ENCODE data around the gene ATP6V1B1. TPM values are rescaled to one million over a fixed set of nuclear protein-coding genes. Genes with fewer than 3 reads are reported as not detected.

The ATP6V1B1 gene
- total RNA-seq, 2 donors from 2014 or later, result 0.85 to 0.89 TPM

GRCh38 chr2:70921839-70922234, 13.9 kb upstream of the ATP6V1B1 start:
- intact Hi-C loops (cut with DNase I), result loop anchor here in 1 of 2 donors (2.0 kb wide), 1 partner anchor 51 kb away; no protein-coding TSS in a partner anchor
- DNase-seq (no peak), ATAC-seq (no peak)

DNA sequence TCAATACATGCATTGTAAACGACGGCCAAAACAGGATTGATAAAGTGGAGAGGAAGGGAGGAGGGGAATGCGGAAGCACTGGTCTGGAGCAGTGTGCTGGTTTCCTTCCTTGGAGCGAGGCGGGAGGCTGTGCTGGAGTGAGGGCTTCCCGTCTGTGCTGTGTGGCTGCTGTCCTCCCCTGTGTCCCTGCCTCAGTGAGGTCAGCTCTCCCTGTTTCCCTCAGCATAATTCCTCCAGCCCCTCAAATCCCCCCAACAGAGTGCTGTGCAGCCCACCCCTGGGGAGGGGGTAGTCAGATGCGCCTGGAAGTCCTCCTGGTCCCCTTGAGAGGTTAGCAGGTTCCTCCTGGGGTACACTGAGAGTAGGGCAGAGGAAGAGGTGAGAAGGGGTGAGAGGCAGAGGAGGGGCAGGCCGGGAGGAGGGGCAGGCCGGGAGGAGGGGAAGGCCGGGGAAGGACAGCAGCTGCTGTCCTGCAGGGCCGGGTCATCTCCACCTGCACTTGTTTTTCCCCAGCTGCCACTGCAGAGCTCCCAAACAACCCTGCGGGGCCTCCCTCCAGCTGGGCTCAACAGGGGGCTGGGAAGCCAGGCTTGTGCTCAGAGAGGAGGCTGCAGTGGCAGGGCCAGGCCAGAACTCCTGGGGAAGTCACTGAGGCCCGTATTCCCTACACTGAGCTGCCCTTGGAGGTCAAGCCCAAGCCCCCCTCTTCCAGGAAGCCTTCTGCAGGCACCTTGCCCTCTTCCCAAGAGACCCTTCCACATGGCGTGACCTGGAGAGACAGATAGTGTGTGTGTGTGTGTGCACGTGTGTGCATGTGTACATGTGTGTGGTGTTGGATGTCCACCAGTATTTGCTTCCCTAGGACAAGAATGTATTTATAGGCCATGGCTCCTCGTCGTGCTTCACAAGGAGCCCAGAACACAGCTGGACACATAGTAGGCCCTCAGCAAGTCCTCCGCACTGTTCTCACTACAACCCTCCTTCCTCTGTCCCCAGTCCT, 13.2 kb upstream of the ATP6V1B1 start:
- intact Hi-C loops (cut with DNase I), result no loop called here
- ATAC-seq (no peak), DNase-seq (no peak)

GRCh38 chr2:70923378-70924015, 12.2 kb upstream of the ATP6V1B1 start:
- intact Hi-C loops (cut with DNase I), result no loop called here
- no peak for DNase-seq
- no peak for ATAC-seq

DNA sequence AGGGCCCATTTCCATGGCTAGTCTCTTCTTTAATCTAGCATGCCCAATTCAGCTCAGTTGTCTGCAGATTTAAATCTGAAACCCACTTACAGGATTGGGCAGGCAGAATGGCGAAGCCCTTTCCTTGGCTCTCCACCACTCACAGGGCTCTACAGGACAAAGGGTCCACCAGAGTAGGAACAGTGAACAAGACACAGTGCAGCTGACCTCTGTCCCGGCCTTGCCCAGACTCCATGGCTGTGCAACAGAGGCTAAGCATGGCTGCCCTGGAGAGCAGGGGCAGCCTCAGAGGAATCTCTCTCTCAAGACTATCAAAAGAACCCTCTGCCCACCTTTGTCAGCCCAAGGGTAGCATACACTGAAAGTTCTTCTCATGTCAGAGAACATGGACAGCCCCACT, 9.7 kb upstream of the ATP6V1B1 start:
- no peak for ATAC-seq
- intact Hi-C loops (cut with DNase I), result loop anchor here in 1 of 2 donors (5.0 kb wide), 1 partner anchor 54 kb away; no protein-coding TSS in a partner anchor
- DNase-seq, result no peak

DNA sequence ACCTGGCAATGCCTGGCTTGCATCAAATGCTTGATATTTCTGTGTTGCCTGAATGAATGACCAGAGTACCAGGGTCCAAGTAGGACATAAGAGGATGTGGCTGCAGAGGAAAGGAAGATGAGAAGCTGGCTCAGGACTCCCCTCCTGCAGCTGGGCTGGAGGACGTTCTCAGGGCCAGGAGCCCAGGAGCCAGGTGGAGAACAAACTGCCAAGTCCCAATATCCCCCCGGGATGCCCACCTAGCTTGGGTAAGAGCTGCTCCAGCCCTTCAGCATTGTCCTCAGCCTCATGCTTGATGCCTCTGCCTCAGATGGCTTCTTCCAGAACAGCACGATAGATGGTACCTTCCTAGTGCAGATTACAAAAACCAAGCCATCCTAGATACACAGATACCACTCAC, 8.6 kb upstream of the ATP6V1B1 start:
- intact Hi-C loops (cut with DNase I), result loop anchor here in 1 of 2 donors (5.0 kb wide), 1 partner anchor 55 kb away; no protein-coding TSS in a partner anchor
- ATAC-seq (no peak), DNase-seq (no peak)

DNA sequence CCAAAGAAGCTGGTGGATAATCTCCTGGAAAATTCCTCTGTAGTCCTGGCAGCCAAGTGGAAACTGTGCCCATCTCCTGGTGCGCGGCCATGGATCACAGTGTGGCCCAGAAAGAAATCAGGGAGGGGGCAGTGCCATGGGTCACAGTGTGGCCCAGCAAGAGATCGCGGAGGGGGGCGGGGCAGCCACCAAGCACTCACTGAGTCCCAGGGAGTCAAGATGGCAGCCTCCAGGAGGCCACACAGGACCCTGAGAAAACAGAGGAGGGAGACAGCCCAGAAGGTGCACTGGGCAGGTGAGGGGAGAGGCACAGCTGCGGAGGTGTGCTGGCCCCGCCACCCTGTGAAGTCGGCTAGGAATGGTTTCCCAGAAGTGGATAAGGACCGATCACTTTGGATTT, 8.1 kb upstream of the ATP6V1B1 start:
- intact Hi-C loops (cut with DNase I), result loop anchor here in 1 of 2 donors (5.0 kb wide), 1 partner anchor 55 kb away; no protein-coding TSS in a partner anchor
- DNase-seq, result no peak
- no peak for ATAC-seq

DNA sequence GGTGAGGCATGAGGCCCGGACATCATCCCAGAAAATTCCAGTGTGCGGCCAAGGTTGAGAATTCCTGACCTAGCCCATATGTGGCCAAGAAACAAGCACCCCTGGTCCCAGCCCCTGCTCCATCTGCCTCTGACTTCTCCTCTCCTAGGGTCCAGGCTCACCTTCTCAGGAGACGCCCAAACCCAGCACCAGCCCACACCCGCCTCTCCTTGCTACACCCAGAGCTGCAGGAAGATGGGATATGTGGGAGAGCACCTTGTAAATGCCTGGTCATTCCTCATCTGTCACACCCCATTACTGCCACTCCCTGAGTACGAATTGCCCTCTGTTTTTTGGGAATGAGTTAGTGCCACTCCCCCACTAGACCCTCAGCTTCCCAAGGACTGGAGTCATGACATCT, 7.3 kb upstream of the ATP6V1B1 start:
- intact Hi-C loops (cut with DNase I), result loop anchor here in 1 of 2 donors (5.0 kb wide), 1 partner anchor 56 kb away; no protein-coding TSS in a partner anchor
- no peak for ATAC-seq

GRCh38 chr2:70930371-70931329, 5.0 kb upstream of the ATP6V1B1 start:
- intact Hi-C loops (cut with DNase I), result no loop called here
- DNase-seq (no peak), ATAC-seq (no peak)

More for the DNA sequence above, 7.3 kb upstream of the ATP6V1B1 start:
- DNase-seq, result no peak

DNA sequence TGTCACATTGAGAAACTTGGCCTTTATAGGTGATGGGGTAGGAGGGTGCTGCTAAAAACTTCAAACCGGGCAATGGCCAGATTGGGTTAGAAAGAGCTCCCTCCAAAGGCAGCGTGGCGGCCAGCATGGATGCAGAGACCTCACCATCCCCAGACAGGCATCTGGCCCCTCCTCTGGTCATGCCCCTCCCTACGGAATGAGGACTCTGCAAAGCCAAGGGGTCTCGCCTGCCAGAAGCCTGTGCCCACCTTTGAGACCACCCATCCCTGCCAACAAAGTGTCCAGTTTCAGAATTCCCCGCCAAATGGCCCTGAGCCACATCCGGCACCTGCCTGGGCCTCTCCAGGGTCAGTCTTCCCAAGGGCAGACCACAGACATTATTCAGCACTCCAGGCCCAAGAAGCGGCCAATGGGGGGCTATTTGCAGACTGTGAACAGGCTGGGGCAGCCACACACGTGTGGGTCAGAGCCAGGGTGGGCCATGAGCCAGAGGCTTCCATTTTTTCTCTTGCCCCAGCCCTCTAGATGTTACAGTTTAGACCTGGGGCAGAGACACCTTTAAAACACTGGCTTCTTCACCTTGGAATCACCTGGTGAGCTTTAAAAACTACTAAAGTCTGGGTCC, 4.2 kb upstream of the ATP6V1B1 start:
- ATAC-seq, result no peak
- intact Hi-C loops (cut with DNase I), result no loop called here
- no peak for DNase-seq

DNA sequence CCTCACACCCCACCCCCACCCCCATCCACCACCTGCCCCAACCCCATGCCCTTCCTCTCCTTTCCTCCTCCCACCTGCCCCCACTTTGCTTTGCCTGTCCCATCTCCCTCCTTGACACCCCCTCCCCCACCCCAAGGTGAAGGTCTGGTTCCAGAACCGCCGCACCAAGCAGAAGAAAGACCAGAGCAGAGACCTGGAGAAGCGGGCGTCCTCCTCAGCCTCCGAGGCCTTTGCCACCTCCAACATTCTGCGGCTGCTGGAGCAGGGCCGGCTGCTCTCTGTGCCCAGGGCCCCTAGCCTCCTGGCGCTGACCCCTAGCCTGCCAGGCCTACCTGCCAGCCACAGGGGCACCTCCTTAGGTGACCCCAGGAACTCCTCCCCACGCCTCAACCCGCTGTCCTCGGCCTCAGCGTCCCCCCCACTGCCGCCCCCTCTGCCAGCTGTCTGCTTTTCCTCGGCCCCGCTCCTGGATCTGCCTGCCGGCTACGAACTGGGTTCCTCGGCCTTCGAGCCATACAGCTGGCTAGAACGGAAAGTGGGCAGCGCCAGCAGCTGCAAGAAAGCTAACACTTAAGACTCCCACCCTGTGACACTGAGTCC, 3.0 kb upstream of the ATP6V1B1 start:
- intact Hi-C loops (cut with DNase I), result no loop called here
- no peak for ATAC-seq
- DNase-seq, result no peak

DNA sequence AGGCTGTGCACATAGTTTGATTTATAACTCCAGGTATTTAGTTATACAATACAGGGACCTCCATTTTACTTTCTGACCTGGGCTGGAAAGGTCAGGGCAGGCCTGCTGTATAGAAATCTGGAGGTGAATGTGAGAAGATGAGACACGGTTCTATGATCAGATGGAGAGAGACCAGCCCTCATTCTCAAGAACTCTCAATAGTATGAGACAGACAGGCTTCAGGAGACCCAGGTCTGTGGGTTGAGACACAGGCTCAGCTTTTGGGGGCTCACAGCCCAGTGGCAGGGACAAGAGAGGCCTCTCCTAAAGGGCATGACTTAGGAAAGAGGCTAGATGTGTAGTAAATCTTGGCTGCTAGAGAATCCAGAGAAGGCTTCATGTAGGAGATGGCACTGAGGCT, 719 bp upstream of the ATP6V1B1 start:
- ATAC-seq (no peak), DNase-seq (no peak)
- intact Hi-C loops (cut with DNase I), result no loop called here

GRCh38 chr2:70936165-70936978, 672 bp downstream of the ATP6V1B1 start:
- intact Hi-C loops (cut with DNase I), result no loop called here
- DNase-seq (no peak), ATAC-seq (no peak)

DNA sequence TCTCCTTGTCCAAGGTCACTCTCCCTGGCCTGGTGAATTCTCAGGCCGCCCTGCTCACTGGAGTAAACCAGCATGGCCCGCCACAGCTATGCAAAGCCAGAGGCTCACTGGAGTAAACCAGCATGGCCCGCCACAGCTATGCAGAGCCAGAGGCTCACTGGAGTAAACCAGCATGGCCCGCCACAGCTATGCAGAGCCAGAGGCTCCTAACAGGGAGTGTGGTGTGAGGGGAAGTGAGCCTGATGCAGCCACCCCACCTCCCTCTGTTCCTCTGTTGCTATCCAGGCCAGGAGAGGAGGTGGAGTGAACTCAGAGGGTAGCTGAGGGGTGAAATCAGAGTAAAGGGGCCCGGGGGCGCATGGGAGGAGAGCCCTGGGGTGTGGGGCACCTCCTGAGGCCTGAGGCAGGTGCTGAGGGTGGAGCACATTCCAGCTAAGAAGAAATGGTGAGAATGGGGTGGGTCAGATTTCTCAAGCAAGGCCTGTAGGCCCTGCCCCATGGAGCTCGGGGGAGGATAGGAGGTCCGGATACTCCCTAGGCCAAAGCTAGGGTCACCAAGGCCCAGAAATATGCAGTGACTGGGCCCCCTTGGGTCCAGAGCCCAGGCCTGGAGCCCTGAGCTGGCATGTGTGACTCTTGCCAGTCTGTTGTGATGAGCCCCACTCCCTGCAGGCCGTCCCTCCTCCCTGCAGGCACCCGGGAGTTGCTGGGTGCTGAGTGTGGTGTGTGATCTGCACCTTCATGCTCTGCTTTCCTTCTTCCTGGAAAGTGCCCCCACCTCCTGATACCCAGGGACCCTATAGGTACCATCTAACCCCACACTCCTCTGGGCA, 1.5 kb downstream of the ATP6V1B1 start:
- no peak for ATAC-seq
- intact Hi-C loops (cut with DNase I), result no loop called here
- DNase-seq, result no peak

DNA sequence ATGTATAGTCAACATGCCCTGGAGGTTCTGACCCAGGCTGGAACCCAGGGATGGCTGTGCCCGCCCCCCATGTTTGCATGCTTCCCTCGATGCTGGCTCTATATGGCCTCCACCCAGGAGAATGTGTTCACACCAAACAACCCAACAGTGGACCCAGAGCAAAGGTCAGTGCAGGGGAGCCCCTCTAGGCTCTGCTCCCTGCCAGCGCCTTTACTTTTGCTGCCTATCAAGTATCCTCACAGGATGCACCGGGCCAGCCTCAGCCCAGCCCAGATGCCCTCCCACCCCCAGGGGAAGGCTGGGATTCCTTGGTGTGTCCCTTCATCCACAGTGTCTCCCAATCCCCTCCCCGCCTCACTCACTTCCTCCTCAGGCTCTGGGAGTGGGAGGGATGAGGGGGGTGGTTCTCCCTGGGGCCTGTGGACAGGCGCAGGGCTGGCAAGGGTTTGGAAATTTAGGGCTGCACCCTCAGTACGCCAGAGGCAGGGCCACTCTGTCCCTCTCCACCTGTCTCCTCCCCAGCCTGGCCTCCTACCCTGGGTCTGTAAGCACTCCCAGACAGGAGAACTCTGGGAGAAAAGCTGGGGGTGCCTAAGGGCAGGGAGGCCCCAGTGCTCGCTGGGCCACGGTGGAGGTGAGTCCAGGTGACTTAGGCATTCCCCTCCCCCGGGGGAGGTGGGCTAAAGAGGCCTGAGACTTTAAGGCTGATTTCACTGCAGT, 2.3 kb downstream of the ATP6V1B1 start:
- ATAC-seq, result no peak
- no peak for DNase-seq
- intact Hi-C loops (cut with DNase I), result no loop called here

GRCh38 chr2:70938586-70938950, 2.9 kb downstream of the ATP6V1B1 start:
- DNase-seq (no peak), ATAC-seq (no peak)
- intact Hi-C loops (cut with DNase I), result no loop called here
